Activated CD8-positive, alpha-beta memory T cell treated with anti-CD3 and anti-CD28 coated beads, Interleukin-2, amount 50 U/mL, for 24 hours (primary cell): ENCODE results near the gene EPOP.

Experiments
- DNase-seq: peaks from one replicate; pipeline ENCODE4 v3.0.0-alpha.2; 2020; ENCODE audit errors: extremely low read depth

EPOP gene

DNA sequence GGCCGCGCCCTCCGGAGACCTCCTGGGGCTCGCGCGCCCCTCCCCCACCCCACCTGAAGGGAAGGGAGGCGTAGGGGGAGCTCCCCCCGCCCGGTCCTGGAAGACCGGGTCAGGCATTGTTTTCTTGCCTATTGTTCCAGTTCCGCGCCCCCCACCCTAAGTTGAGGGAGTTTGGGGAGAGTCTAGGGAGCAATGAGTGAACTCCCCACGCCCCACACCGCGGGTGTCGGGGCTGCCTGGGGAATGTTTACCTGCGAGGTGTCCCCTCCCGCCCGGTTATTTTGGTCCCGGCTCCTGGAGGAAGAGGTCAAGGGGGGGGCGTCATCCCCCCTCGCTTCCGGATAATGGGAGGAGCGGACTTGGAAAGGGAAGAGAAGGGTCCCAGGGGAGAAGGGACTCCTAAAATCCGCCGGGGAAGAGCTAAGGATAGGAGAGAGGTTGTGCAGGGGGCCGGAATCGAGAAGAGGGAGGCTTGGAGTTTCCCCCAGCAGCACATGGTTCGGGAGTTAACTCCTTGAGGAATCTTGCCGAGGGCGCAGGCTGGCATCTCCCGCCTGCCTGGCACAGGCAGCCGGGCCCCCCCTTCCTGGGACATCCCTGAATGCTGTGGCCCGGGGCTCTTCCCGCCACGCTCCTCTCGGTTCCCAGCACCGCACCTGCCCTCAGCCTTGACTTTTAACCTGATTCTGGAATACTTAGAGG lies 31.2 kb upstream of the EPOP start:
- no peak for DNase-seq

DNA sequence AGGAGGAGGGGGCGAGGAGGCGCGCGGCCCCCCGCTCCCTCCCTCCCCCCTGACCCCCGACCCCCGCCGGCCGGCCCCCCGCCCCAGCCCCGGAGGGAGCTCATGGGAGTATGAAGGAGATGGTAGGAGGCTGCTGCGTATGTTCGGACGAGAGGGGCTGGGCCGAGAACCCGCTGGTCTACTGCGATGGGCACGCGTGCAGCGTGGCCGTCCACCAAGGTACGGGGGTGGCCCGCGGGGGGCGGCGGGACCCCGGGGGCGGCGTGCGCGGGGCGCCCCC lies 30.7 kb upstream of the EPOP start:
- DNase-seq: no peak

- DNase-seq: no peak
Measured at GRCh38 chr17:38704606-38705522, 30.1 kb upstream of the EPOP start, which contains the start of gene MLLT6. Gene MLLT6 (plus strand): TSS chr17:38705273. CDS start chr17:38705633, 360 bp downstream.

DNA sequence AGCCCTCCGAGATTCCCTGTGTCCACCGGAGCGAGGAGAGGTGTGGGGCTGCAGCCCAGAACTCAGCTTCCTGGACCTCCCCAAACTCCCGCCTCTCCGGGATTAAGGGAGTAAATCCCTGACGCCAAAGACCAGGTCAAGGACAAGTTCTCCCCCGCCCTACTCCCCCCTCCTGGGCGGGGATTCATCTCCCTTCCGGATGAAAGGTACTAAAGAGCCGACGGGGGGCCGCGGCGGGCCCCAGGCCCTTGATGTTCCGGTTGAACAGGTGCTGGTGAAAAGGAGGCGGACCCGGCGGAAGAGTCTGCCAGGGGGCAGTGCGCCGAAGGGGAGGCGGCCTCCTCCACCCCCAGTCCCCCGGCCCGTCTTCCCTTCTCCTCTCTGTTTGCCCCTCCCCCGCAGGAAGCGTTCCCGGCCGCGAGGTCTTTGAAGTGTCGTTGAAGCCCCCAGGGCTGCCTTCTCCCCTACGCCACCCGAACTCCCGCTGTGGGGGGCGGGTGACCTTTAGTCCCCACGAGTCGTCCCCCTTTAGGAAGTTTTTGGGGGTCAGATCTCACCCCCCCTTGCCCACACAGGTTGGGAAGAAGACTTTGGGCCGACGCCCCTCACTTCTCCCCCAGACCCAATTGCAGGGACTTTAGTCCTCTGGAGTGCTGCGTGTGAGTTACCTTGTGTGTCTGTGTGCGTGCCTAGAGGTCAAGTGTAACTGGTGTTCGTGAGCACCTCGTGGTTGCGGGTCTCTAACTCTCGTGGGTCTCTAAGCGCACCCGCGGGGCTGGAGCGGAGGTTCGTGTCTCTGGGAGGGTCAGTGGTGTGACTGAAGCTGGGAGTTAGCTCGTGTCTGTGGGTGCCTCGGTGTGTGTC lies 29.2 kb upstream of the EPOP start:
- no peak for DNase-seq

GRCh38 chr17:38702916-38703741 lies 28.4 kb upstream of the EPOP start:
- DNase-seq: no peak

GRCh38 chr17:38702166-38702915 lies 27.6 kb upstream of the EPOP start:
- no peak for DNase-seq

- peak; percentile 80 for DNase-seq
Measured at GRCh38 chr17:38701504-38702165, 26.9 kb upstream of the EPOP start.

- no peak for DNase-seq
Measured at GRCh38 chr17:38698760-38699159, 24.0 kb upstream of the EPOP start.

- no peak for DNase-seq
Measured at GRCh38 chr17:38697061-38697820, 22.5 kb upstream of the EPOP start.

GRCh38 chr17:38693700-38694329 lies 19.1 kb upstream of the EPOP start:
- no peak for DNase-seq

DNA sequence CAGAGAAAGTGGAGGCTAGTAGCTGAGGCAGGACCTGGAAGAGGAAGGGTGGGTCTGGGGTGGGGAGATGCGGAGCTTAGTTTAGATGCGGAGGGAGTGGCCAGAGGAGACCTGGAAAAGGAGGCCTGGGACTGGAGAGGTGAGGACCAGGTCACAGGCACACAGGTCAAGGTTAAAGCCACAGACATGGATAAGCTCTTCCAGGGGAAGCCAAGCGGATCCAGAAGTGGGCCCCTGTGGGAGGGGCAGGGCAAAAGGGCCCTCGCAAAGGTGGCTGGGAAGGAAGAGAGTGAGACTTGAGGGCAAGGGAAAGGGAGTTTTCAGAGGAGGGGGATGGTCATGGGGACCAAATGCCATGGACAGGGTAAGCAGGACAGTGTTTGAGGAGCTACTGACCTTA lies 16.4 kb upstream of the EPOP start:
- no peak for DNase-seq

GRCh38 chr17:38690386-38690785 lies 15.6 kb upstream of the EPOP start:
- DNase-seq: no peak

DNA sequence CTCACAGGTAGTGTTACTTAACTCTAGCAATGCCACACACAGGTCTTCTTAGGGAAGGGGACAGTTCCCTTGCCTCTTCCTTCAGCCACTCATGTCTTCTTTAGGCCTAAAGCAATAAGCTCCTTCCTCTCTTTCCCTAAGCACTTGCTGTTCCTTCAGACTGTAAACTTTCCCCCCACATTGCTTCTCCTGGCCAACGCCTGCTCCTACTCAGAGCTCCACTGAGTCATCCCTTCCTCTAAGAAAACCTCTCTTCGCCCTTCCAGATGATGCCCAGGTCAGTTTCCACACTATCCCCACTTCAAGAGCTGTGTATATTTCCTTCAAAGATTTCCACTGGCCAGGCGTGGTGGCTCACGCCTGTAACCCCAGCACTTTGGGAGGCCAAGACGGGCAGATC lies 12.5 kb upstream of the EPOP start:
- no peak for DNase-seq

GRCh38 chr17:38685491-38685890 lies 10.7 kb upstream of the EPOP start:
- DNase-seq: no peak

GRCh38 chr17:38681096-38681495 lies 6.3 kb upstream of the EPOP start:
- no peak for DNase-seq

DNA sequence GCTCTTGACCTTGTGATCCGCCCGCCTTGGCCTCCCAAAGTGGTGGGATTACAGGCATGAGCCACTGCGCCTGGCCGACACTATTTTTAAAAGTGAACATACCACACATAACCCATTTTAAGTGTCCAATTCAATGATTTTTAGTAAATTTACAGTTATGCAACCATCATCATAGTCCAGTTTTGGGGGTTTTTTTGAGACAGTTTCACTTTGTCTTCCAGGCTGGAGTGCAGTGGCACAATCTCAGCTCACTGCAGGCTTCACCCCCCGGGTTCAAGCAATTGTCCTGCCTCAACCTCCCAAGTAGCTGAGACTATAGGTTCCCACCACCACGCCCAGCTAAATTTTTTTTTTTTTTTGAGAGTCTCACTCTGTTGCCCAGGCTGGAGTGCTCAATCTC lies 3.1 kb upstream of the EPOP start:
- DNase-seq: no peak

DNA sequence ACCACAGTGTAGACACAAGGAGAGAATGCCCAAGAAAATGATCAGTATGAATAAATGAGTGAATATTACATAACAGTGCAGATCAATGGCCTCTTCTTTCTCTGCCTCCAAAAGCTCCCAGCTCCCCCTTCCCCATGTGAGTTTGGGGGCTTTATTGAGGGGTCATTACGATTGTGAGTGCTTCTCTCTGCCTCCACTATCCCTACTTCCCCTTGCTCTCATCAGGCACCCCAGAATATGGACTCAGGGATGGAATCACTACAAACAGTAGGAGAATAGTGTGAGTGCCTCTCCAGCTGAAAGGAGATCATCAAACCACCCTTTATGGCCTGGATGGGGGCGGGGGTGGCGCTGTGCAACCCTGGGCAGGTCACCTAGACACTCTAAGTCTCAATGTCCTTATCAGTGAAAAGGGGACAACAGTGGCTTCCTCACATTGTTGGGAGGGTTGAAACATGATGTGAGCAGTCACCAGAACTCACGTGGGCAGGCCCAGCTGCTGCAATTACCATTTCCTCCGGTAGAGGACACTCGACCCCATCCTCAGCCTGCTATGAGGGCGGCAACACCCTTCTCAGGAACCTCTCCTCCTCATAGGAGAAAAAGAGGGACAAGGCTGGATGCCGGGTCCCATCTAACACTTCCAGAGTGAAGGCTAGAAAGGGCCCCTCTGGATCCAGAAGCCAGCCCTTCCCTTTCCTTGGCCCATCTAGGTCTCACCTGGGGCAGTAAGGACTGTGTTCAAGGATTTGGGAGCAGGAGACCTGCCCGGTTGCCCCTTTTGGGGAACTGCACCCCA lies 2.1 kb upstream of the EPOP start:
- peak; percentile 52 for DNase-seq
